ENCODE data around the gene NTHL1.

The NTHL1 gene

DNA sequence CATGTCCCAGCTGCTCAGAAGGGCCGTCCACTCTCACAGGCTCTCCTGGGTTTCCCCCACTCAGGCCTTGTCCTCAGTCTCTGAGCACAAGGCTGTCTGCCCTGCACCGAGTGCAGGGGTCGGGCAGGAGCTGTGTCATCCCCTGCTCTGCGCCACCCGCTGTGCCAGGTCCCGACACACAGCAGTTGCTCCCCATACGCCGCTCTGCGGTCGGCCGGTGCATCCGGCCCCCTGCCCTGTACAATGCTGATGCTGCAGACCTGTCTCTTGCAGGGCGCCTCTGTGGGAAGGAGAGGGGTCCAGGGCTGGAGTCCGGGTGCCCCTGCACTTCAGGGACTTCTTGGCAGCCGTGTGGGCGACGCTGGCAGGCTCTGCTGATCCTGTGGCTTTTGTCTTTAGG, 6.3 kb upstream of the NTHL1 start:
- H3K36me3 ChIP-seq (ENCODE audit: insufficient read depth, low read length), result peaks cover 73% of the 10 kb centered on the region
- ATAC-seq (ENCODE audit: insufficient read depth, low read depth), result no peak
- peaks cover 7% of the 10 kb centered on the region for H3K79me2 ChIP-seq (ENCODE audit: insufficient read depth, low read length)
- H3K27me3 ChIP-seq (ENCODE audit: insufficient read depth, low read length, poor library complexity), result no peaks in the 10 kb centered on the region
- DNase-seq, result no peak
- TF ChIP-seq EZH2 (IDR thresholded peaks at IDR 0.05; ENCODE audit: borderline replicate concordance, low read depth, low read length, severe bottlenecking), result no peak
- TF ChIP-seq, protein P1, sequence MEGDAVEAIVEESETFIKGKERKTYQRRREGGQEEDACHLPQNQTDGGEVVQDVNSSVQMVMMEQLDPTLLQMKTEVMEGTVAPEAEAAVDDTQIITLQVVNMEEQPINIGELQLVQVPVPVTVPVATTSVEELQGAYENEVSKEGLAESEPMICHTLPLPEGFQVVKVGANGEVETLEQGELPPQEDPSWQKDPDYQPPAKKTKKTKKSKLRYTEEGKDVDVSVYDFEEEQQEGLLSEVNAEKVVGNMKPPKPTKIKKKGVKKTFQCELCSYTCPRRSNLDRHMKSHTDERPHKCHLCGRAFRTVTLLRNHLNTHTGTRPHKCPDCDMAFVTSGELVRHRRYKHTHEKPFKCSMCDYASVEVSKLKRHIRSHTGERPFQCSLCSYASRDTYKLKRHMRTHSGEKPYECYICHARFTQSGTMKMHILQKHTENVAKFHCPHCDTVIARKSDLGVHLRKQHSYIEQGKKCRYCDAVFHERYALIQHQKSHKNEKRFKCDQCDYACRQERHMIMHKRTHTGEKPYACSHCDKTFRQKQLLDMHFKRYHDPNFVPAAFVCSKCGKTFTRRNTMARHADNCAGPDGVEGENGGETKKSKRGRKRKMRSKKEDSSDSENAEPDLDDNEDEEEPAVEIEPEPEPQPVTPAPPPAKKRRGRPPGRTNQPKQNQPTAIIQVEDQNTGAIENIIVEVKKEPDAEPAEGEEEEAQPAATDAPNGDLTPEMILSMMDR (IDR thresholded peaks at IDR 0.05; ENCODE audit: borderline replicate concordance, extremely low read depth, low read length, poor library complexity, severe bottlenecking), result no peak
- no peaks in the 10 kb centered on the region for H3K9me3 ChIP-seq (ENCODE audit: insufficient read depth, low read length, severe bottlenecking)
- H3K4me3 ChIP-seq (ENCODE audit: low read depth in 1 of 2, low read length in 2 of 2), result no peak overlapping the region
- no peak overlapping the region for H3K4me2 ChIP-seq (ENCODE audit: insufficient read depth, low read length)
- H3K4me1 ChIP-seq (ENCODE audit: insufficient read depth, low read length), result peaks cover 9% of the 10 kb centered on the region
- no peak overlapping the region for H2AFZ ChIP-seq (ENCODE audit: low read depth, low read length)
- no peak overlapping the region for H3K9ac ChIP-seq (ENCODE audit: low read depth, low read length)
- H4K20me1 ChIP-seq (ENCODE audit: insufficient read depth, low read length), result peaks cover 7% of the 10 kb centered on the region; the same call in 1 of the 2 replicates
- no peak overlapping the region for H3K27ac ChIP-seq (ENCODE audit: low read length)

DNA sequence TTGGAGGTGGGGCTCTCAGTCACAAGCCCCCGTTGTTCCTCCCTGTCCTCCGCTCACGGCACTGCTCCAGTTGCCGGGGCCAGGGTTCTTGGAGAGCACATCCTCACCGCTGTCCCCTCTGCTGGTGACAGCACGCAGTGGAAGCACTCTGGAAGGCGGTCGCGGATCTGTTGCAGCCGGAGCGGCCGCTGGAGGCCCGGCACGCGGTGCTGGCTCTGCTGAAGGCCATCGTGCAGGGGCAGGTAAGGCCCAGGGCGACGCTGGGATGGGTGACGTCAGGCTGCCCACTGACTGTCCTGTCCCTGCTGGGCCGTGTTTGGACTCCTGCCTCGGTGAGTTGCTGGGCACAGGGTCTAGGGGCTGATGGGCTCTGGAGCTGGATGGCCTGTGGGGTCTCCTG, 5.6 kb upstream of the NTHL1 start:
- no peak for TF ChIP-seq EZH2 (IDR thresholded peaks at IDR 0.05; ENCODE audit: borderline replicate concordance, low read depth, low read length, severe bottlenecking)
- TF ChIP-seq, protein P1 (IDR thresholded peaks at IDR 0.05; ENCODE audit: borderline replicate concordance, extremely low read depth, low read length, poor library complexity, severe bottlenecking), result no peak

DNA sequence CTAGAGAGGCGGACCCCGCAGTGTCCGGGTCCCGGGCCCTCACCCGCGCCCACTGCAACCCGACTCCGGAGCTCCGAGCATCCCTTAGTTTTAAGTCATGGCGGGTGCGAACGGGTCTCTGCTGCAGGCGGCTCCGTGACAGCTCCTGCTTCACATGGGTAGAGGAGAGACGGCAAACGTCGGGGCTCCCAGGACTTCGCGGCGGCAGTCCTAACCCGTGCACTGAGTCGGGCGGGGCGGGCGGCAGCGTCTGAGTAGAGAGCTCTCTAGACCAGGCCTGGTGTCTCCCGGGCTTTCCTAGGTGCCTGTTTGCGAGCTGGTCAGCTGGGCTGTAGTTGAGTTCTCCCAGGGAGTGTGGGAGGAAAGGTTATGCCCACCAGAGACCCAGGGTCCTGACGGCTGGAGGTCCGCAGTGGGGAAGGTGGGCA, 496 bp upstream of the NTHL1 start:
- Histone ChIP-seq H3K4me3 (ENCODE audit: low read depth in 1 of 2, low read length in 2 of 2) (peak overlapping the region; percentile 66 to 96), H3K27ac (ENCODE audit: low read length) (peak overlapping the region; percentile 26), H2AFZ (ENCODE audit: low read depth, low read length) (peak overlapping the region; percentile 79), H3K4me1 (ENCODE audit: insufficient read depth, low read length) (peaks cover 31% of the 10 kb centered on the region), H3K4me2 (ENCODE audit: insufficient read depth, low read length) (peak overlapping the region; percentile 78), H3K79me2 (ENCODE audit: insufficient read depth, low read length) (peaks cover 36% of the 10 kb centered on the region), H3K9me3 (ENCODE audit: insufficient read depth, low read length, severe bottlenecking) (no peaks in the 10 kb centered on the region), H3K36me3 (ENCODE audit: insufficient read depth, low read length) (peaks cover 56% of the 10 kb centered on the region), H3K27me3 (ENCODE audit: insufficient read depth, low read length, poor library complexity) (no peaks in the 10 kb centered on the region), H4K20me1 (ENCODE audit: insufficient read depth, low read length) (0 out of 2 replicates have a peak, but pooled peaks cover 2% of the 10 kb centered on the region), H3K9ac (ENCODE audit: low read depth, low read length) (peak overlapping the region; percentile 77)
- no peak for TF ChIP-seq EZH2 (IDR thresholded peaks at IDR 0.05; ENCODE audit: borderline replicate concordance, low read depth, low read length, severe bottlenecking)
- TF ChIP-seq, protein P1 (IDR thresholded peaks at IDR 0.05; ENCODE audit: borderline replicate concordance, extremely low read depth, low read length, poor library complexity, severe bottlenecking), result no peak
- ATAC-seq (ENCODE audit: insufficient read depth, low read depth) (no peak; the same call in 1 of the 3 replicates), DNase-seq (no peak)

More for the DNA sequence above, 5.6 kb upstream of the NTHL1 start:
- H3K9me3 ChIP-seq (ENCODE audit: insufficient read depth, low read length, severe bottlenecking), result no peaks in the 10 kb centered on the region
- no peaks in the 10 kb centered on the region for H3K27me3 ChIP-seq (ENCODE audit: insufficient read depth, low read length, poor library complexity)
- H3K36me3 ChIP-seq (ENCODE audit: insufficient read depth, low read length), result peaks cover 67% of the 10 kb centered on the region
- no peak overlapping the region for H3K4me3 ChIP-seq (ENCODE audit: low read depth in 1 of 2, low read length in 2 of 2)
- H3K4me1 ChIP-seq (ENCODE audit: insufficient read depth, low read length), result peaks cover 15% of the 10 kb centered on the region
- H3K4me2 ChIP-seq (ENCODE audit: insufficient read depth, low read length), result no peak overlapping the region
- no peak overlapping the region for H2AFZ ChIP-seq (ENCODE audit: low read depth, low read length)
- peaks cover 7% of the 10 kb centered on the region; the same call in 1 of the 2 replicates for H4K20me1 ChIP-seq (ENCODE audit: insufficient read depth, low read length)
- ATAC-seq (ENCODE audit: insufficient read depth, low read depth), result no peak
- no peak overlapping the region for H3K9ac ChIP-seq (ENCODE audit: low read depth, low read length)
- H3K79me2 ChIP-seq (ENCODE audit: insufficient read depth, low read length), result peaks cover 14% of the 10 kb centered on the region
- no peak overlapping the region for H3K27ac ChIP-seq (ENCODE audit: low read length)
- no peak for DNase-seq

All from DND-41 (cell line).